ENCODE results near the gene SLC26A11. TPM values are rescaled to one million over a fixed set of nuclear protein-coding genes. Genes with fewer than 3 reads are reported as not detected.

Gene SLC26A11
- total and polyA plus RNA-seq, 2 of the 13 experiments (the other 11 are each of a cell fraction or from before 2014, with no cell fraction given), result 8.7 to 13.2 TPM

DNA sequence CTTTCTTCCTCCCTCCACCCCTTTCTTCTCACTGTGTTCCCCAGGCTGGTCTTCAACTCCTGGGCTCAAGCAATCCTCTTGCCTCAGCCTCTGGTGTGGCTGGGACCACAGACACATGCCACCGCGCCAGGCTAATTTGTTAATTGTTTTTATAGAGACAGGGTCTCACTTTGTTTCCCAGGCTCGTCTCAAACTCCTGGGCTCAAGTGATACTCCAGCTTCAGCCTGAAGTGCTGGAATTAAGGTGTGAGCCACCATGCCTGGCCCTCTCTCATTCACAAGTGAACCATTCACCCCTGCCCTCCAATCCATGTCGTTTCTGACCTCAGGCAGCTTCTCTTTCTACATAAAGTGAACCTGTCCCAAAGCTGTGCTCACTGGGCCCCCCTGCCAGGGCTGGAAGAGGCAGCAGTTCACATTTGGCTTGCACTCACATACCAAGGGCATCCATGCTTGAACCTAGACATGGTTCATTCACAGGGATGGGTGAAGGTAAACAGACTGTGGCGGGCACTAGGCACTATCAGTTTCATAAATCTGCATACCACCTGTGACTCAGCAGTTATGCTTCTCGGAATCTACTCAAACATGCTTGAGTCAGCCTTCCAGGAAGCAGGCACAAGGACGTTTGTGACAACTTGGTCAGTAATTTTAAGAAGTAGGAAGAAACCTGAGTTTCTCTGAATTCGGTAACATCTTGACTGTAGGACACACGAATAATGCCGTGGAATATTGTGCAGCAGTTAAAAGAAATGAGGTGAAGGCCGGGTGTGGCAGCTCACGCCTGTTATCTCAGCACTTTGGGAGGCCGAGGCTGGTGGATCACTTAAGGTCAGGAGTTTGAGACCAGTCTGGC, 34.4 kb downstream of the SLC26A11 start (continued):
- TF ChIP-seq, protein P1, sequence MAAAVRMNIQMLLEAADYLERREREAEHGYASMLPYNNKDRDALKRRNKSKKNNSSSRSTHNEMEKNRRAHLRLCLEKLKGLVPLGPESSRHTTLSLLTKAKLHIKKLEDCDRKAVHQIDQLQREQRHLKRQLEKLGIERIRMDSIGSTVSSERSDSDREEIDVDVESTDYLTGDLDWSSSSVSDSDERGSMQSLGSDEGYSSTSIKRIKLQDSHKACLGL (CRISPR knock-in tag; IDR thresholded peaks at IDR 0.05), result no peak
- TF ChIP-seq RORA (CRISPR knock-in tag; IDR thresholded peaks at IDR 0.05), result no peak
- no peak for TF ChIP-seq POLR2G (IDR thresholded peaks at IDR 0.05; ENCODE audit: low read depth, low read length)
- no peak for TF ChIP-seq AGO2 (optimal IDR thresholded peaks at IDR 0.05; ENCODE audit: low read depth, low read length)
- no peak for TF ChIP-seq ZNF703 (CRISPR knock-in tag; IDR thresholded peaks at IDR 0.05; ENCODE audit: borderline replicate concordance)
- TF ChIP-seq, protein P2, sequence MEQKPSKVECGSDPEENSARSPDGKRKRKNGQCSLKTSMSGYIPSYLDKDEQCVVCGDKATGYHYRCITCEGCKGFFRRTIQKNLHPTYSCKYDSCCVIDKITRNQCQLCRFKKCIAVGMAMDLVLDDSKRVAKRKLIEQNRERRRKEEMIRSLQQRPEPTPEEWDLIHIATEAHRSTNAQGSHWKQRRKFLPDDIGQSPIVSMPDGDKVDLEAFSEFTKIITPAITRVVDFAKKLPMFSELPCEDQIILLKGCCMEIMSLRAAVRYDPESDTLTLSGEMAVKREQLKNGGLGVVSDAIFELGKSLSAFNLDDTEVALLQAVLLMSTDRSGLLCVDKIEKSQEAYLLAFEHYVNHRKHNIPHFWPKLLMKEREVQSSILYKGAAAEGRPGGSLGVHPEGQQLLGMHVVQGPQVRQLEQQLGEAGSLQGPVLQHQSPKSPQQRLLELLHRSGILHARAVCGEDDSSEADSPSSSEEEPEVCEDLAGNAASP (CRISPR knock-in tag; IDR thresholded peaks at IDR 0.05; ENCODE audit: borderline replicate concordance), result peak; percentile 55; the same call in 1 of the 2 replicates
- TF ChIP-seq CREM (IDR thresholded peaks at IDR 0.05), result peak; percentile 56; the same call in 1 of the 2 replicates
- no peak for TF ChIP-seq CREM (CRISPR knock-in tag; IDR thresholded peaks at IDR 0.05)
- TF ChIP-seq MAFG (CRISPR knock-in tag; IDR thresholded peaks at IDR 0.05), result peak; percentile 83
- TF ChIP-seq JUN (CRISPR knock-in tag; IDR thresholded peaks at IDR 0.05), result no peak
- TF ChIP-seq, protein P3, sequence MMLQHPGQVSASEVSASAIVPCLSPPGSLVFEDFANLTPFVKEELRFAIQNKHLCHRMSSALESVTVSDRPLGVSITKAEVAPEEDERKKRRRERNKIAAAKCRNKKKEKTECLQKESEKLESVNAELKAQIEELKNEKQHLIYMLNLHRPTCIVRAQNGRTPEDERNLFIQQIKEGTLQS (CRISPR knock-in tag; IDR thresholded peaks at IDR 0.05), result peak; percentile 50; the same call in 1 of the 2 replicates
- TF ChIP-seq ZNF761 (CRISPR knock-in tag; conservative IDR thresholded peaks at IDR 0.05), result no peak
- no peak for TF ChIP-seq WIZ (CRISPR knock-in tag; IDR thresholded peaks at IDR 0.05)
- no peak for TF ChIP-seq MBD4 (IDR thresholded peaks at IDR 0.05; ENCODE audit: borderline replicate concordance, low read length)
- no peak for TF ChIP-seq RBM39 (IDR thresholded peaks at IDR 0.05; ENCODE audit: low read depth, low read length, poor library complexity, severe bottlenecking)
- TF ChIP-seq SP2 (CRISPR knock-in tag; IDR thresholded peaks at IDR 0.05), result no peak
- no peak for TF ChIP-seq ZNF34 (CRISPR knock-in tag; IDR thresholded peaks at IDR 0.05; ENCODE audit: borderline replicate concordance)
- TF ChIP-seq, protein P4, sequence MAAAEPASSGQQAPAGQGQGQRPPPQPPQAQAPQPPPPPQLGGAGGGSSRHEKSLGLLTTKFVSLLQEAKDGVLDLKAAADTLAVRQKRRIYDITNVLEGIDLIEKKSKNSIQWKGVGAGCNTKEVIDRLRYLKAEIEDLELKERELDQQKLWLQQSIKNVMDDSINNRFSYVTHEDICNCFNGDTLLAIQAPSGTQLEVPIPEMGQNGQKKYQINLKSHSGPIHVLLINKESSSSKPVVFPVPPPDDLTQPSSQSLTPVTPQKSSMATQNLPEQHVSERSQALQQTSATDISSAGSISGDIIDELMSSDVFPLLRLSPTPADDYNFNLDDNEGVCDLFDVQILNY (CRISPR knock-in tag; conservative IDR thresholded peaks at IDR 0.05), result no peak
- TF ChIP-seq, protein P5, sequence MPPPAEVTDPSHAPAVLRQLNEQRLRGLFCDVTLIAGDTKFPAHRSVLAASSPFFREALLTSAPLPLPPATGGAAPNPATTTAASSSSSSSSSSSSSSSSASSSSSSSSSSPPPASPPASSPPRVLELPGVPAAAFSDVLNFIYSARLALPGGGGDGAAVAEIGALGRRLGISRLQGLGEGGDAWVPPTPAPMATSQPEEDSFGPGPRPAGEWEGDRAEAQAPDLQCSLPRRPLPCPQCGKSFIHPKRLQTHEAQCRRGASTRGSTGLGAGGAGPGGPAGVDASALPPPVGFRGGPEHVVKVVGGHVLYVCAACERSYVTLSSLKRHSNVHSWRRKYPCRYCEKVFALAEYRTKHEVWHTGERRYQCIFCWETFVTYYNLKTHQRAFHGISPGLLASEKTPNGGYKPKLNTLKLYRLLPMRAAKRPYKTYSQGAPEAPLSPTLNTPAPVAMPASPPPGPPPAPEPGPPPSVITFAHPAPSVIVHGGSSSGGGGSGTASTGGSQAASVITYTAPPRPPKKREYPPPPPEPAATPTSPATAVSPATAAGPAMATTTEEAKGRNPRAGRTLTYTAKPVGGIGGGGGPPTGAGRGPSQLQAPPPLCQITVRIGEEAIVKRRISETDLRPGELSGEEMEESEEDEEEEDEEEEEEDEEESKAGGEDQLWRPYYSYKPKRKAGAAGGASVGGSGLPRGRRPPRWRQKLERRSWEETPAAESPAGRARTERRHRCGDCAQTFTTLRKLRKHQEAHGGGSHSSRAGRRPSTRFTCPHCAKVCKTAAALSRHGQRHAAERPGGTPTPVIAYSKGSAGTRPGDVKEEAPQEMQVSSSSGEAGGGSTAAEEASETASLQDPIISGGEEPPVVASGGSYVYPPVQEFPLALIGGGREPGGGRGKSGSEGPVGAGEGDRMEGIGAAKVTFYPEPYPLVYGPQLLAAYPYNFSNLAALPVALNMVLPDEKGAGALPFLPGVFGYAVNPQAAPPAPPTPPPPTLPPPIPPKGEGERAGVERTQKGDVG (CRISPR knock-in tag; IDR thresholded peaks at IDR 0.05; ENCODE audit: borderline replicate concordance), result no peak
- no peak for TF ChIP-seq ISL2 (CRISPR knock-in tag; IDR thresholded peaks at IDR 0.05)
- no peak for TF ChIP-seq ZNF101 (CRISPR knock-in tag; IDR thresholded peaks at IDR 0.05; ENCODE audit: borderline replicate concordance, low read depth)
- no peak for TF ChIP-seq ZNF589 (CRISPR knock-in tag; conservative IDR thresholded peaks at IDR 0.05)

Data from HepG2 (cell line).